HG03095 (cell line): ENCODE results near the gene ROBO2.

Experiments
- ATAC-seq: cut with Tn5 transposase; IDR thresholded peaks from one replicate; pipeline ENCODE4 v1.9.1; 2021; ENCODE audit warnings: moderate library complexity; ENCODE audit not compliant: unreplicated experiment

The ROBO2 gene

DNA sequence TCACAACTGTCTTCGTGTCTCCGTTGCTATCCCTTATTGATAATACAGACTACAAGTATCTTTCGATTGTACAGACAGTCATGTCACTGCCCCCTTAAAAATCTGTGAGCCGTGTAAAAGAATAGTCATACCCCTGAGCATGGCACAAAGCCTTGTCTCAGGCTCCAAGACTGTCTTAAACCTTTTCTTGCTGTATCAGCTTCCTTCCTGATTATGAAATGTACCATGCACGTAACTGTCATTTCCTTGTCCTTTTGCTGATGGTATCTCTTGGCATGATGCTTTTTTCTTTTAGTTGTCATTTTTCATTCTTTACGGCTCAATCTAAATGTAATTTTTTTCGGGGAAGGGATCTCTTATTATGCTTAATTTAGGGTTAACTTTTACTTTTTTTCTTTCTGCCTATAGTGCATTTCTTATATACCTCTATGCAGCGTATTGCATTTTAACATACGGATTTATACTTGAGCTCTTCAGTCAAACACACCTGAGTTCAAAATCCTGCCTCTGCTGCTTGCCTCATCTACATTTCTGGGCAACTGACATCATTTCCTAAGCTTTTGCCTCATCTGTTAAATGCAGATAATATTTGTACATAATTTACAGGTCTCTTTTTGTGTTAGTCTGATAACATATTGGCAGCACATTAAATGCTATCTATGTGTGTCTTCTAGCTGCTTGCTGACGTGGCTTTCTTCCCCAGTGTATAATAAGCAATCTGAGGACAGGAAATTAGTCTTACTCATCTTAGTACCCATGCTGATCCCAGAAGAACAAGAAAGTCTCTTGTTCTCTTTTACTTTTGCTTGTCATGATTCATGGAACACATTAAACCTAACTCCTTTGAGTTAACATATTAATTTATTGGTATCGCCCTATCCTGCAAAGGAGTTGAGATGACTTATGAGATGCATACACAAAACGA lies 57.3 kb downstream of the ROBO2 start:
- ATAC-seq, result no peak

DNA sequence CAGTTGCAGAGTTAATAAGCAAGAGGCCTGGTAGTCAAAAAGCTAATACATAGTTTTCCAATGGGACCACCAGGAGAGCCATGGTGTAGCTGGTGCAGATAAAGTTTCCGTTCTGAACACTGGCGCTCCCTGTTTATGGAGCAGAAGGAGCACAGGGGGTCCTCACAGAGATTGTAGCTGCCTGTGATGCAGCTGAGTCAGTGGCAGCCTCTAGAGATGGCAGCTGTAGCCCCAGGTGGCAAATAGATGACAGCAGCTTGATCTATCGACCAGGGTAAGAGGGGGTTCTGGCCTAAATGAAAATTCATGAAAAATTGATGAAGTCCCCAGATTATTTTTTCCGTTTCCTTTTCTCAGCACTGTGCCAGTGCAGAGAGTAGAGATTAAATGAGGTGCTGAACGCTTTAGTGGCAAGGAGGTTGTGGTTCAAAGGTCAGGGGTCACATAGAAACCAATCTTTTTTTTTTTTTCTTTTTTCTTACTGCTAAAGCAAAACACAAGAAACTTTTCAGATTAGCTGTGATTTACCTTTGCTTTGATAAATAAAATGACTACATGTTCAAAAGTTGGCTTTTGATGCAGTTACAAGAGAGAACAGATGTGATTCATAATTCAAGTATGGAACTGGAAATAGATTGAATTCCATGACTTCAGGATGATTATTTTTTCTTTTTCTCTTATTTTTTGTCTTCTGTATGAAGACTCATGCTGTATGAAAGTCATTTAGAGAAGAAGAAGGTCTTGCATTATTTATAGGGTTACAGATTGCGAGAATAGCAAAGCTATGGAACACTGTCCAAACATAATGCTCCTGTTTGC lies 63.3 kb downstream of the ROBO2 start:
- no peak for ATAC-seq

DNA sequence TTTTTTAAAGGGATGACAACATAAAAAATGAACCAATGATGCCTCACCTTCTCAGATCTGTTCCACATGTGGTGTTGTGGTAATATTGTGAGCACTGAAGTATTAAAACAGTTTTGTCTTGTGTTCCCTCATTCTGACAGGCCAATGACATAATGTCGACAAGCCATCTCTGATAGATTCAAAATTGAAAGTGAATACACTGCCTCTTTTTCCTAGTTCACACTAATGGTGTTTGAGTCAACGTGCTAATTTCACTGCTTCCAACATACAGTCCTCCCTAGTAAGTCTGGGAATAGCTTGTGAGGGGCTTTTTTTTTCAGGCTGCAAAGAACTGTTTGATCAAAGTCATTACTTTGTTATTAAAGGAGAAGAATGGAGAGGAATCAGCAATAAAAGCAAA lies 82.8 kb downstream of the ROBO2 start:
- ATAC-seq, result no peak

DNA sequence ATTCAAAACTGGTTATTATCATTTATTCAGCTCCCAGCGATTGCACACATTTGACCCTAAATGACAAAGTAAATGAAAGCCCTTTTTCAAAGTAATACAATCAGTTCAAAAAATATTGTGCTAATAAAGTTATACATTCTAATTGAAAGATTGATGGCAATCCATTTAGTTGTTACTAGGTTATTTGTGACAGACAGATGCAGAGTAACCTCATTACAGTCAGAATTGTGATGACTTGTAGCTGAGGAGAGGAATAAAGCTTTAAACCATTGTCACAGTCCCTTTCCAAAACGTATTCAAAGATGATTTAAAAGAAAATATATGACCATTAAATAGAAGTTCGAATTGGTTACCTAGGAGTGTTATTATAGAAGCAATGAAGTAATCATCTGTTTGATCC lies 86.1 kb downstream of the ROBO2 start:
- no peak for ATAC-seq

DNA sequence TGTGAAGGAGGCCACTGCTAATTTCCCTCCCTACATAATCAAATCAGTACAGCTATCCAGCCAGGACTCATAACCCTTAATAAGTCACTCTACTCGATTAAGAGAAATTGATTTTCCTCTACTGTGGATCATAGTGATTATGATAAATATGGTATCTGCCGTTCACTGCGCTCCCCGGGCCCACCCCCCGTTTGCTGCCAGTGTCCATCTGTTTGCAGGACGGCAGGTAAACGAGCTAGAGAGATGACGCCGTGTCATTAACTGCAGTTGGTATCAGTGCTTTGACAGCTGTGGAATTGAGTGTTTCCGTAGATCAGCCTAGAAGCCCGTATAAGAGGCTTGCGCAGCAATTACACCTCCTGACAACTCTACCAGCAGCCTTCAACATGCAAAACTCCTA lies 94.9 kb downstream of the ROBO2 start:
- ATAC-seq, result no peak

DNA sequence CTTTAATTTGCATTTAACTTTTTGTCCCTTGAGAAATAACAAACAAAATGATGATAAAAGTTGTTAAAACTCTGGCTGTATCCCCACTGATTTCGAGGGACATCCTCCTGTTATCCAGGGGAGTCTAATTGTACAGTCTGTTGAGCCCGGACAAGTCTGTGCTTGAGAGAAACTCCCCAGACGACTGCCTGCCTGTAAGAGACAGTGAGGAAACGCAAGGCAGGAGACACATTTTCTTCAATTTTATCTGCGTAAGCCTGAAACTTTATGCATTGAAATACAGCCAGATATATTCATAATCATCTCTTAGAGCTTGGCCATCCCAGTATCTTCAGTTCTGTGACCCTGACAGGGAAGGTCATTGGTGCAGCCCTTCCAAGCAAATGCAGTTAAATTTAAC lies 97.7 kb downstream of the ROBO2 start:
- no peak for ATAC-seq

DNA sequence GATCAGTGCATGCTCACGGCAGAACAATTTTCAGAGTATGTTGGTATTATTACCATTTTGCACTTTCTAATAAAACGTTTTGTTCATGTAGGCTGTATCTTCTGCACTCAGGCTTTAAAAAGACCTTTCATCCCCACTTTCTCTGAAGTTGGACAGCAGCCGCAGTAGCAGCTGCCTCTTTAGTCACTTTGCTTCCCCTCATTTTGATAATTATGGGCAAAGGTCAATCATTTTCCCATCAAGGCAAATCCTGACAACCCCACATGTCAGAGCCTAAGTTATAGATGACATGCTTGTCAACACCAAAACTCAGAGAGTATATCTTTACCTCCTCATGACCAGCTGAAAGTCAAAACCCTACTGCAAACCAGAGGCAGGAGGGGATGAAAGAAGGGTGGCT lies 99.7 kb downstream of the ROBO2 start:
- no peak for ATAC-seq

DNA sequence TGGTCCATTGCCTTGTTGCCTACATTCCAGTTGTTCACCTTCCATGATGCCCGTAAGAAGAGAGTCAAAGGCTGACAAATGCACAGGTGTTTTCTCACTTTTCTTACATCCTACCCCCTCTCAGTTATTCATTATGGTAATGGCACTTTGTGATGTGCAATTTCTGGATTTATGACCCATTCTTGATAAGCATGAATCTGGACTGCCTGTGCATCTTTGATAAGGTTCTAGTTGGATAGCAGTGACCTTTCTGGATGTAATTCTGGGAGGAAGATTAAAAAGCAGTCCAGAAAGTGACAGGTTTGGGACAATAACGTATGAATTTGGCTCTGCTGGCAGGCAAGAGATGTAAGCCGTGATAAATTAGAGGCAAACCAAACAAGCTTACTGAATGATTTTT lies 101.5 kb downstream of the ROBO2 start:
- ATAC-seq, result no peak

DNA sequence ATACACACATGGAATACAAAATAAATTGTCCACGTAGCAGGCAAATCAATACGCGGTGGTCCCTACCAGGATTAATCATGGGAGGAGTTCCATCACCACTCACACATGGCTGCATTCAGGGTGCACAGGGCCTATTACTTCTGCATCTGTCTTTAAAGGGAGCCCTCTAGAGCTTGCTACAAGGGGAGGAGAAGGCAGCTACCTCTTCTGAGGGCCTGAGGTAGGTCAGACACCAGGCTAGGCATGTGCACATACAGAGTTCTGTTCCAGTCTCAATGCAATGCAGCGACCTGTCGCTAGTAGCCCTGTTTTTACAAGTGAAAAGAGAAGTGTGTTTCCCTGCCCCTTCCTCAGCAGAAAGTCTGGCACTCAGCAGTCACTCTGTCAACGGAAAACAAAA lies 102.7 kb downstream of the ROBO2 start:
- ATAC-seq, result no peak

DNA sequence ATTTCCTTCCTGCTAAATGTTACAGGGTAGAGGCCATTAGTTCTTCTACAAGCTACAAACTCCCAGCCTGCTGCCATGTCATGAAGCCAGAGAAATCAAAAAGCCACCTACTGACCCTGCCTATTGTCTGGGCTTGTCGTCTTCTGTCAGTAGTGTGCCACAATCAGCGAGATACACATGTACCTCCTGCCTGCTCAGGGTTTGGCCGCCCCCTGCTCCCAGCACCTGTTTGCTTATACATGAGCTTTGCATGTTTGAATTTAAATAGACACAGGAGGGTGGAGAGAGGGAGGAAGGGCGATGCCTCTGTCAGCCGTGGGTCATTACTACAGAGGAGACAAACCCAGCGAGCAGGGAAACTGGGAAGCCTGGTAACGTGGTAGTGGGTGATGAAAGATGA lies 106.1 kb downstream of the ROBO2 start:
- no peak for ATAC-seq

DNA sequence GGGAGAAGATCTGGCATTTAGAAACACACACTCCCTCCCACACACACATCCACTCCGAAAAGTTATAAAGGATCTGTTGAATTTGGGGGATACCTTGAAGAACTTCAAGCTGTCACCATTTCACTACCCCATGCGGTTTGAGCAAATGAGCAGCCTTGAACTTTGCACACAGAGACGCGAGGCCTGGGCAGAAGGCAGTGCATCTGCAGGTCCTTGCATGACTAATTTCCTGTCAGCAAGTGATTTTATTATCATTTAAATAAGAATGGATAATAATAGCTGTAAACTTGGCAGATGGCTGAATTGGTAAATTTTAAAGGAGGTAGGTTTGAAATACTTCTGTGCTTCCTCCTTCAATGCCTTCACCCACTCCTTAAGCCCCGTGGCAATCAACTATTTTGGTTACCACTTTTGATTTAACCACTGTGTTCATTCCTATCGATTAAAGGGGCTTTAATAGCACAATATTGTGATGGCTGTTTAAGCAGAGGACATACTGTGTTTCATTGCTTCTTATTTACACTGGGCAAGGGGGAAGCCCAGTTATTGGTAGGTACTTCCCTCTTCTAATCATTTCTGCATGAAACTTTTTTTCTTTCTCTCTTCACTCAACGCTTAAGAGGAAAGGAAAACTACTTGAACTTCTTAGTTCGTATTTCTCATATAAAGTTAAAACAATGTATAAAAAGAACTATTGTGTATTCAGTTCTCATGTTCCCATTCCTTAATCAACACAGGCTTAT lies 108.1 kb downstream of the ROBO2 start:
- ATAC-seq, result no peak

DNA sequence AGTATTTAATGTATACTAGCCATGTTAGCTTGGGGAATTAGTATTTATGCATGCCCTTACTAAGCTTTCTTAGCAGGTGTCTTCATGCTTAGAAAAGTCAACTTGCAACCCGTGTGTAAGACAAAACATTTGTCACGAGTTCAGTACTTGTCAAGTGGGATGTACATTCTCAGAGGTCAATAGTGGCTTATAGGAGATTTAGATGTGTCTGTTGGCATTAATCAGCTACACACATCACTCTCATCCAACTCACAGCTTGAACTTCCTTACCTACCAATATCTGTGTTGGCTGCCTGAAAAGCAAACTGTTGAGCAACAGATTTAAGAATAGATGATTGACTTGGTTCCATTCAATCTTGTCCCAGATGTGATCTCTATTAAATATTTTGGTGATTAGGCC lies 109.5 kb downstream of the ROBO2 start:
- ATAC-seq, result no peak

DNA sequence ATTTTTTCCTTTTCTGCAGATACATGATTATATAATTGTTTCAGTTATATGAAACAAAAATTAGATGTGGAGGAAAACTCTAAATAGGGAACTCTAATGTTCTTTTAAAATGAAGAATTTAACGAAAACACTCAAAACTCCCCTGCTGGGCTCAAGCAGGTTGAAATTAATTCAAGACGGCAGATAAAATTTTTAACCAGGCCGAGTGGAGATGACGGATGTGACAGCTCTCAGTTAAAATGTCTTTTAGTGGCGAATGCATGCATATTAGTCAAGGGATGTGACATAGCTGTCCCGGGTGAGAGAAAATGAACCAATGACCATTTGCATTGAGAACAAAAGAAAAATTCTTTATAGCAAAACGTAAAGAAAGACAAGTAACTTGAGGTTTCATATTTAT lies 110.1 kb downstream of the ROBO2 start:
- ATAC-seq, result no peak

DNA sequence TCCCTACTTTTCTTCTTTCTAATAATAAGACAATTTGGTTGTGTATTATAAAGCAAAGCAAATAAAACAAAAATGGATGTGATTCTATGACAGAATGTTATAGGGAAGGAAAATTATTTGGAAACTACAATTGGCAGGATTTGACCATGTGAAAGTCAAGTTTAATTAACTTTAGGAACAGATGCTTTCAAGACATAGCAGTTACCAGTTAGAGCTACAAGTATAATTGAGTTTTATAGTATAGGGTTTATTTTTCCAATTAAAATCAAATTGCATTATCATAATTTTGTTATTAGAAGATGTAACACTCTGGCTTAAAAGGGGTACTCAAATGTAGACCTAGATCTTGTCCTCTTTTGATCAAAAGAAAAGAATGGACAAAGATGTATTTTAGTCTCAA lies 110.9 kb downstream of the ROBO2 start:
- no peak for ATAC-seq

DNA sequence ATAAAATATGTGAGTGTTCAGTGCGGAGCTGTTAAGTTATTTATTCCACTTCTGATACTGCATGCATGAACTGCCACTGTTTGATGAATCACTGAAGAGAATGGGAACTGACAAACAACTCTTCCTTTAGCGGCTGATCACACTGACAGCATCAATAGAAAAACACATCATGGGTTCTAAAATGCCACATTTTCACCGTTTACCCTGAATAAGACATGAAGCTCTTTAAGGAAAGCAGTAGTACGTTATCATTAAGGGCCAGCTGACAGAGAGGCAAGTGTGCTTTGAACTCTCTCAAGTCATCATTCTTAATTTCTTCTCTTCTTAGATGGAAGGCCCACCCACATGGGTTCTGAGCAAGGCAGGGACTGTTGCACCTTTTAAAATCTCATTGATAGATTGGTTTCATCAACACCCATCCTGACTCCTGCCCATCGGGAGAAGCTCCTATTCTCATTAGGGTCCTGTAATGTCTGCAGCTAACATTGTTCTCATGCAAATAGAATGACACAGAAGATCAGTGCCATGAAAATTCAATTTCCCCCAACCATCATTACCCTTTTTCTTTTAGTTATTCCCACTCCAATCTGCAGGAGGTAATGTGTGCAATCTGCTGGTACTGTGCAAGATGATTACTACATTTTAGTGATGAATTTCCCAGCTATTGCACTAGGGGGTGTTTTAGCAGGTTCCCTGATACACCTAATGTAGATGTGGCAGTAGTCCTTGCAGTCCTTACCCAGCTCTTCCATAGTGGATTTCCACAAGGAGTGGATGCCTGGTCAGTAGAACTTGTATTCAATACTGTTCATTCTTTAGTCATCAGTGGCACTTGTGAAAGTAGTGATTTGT lies 119.1 kb downstream of the ROBO2 start:
- no peak for ATAC-seq

DNA sequence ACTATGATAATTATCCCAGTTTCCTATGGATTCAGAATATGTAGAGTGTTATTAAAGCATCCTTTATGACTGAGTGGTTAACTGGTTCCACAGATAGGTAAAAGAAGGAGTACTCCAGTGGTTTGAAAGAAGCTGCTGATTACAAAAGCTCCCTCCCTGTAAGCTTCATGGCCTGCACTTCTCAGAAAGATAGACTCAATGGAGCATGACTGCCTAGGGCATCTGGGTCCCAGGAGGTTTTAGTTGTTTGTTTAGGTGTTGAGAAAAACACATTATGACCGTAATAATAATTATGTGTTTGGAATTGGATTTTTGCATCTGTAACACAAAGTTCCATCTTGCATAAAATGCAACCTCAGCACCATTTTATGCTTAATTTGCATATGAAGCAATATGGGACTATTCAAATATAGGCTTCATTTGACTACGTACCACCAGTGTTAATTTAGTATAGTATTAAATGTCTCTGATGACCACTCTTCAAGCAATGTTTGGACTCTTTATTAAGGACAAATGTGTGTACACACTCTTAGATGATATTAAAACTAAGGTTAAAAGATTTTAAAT lies 121.1 kb downstream of the ROBO2 start:
- ATAC-seq, result no peak

DNA sequence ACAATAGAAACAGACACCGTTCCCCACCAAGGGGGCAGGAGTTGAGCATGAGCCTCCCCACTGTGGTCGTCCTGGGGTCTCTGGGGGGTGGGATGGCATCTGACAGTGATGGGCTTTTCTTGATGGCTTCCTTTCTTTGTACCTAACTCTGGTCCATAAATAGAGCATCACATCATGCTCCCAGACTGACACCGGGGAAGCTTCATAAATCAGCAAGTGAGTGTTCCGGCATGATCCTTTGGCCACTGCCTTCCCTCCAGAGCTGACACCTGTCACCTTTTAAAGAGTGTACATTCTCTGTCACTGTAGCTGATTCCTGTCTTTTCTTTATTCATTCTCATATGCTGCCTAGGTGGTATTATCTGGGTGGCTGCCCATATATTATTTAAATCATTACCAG lies 129.9 kb downstream of the ROBO2 start:
- ATAC-seq, result no peak

DNA sequence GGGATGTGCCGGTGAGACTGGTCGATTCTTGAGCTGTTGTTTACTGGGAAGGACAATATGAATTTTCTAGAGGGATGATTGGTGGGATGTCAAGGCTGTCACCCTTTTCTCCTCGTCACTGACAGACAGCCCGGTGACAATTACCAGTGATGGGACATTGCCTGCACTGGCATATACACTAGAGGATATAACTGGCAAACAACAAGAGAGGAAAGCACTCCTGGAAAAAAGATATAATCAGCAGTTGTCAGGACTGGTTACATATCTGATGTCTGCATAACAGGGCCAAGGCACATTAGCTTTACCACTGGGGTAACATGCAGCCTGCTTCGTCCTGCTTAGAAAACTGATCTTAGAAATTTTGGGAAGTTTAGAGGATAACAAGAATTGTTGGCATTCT lies 131.1 kb downstream of the ROBO2 start:
- ATAC-seq, result no peak

DNA sequence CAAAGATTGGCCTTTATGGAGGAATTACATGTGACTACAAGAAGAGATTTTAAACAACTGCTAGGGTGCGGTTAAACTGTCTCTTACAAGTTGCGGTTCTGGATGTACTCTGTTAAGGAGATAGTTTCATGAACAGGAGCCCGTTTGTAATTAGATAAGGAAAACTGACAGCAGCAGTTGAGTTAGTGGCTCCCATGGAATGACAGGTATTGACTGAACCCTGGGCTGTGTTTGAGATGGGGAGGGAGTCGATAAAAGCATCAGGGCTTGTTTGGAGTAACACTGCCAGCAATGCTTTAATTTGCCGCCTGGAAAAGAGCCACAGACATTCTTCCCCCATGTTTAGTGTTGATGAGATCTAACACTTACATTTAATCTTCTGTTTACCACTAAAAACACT lies 139.9 kb downstream of the ROBO2 start:
- ATAC-seq, result no peak

DNA sequence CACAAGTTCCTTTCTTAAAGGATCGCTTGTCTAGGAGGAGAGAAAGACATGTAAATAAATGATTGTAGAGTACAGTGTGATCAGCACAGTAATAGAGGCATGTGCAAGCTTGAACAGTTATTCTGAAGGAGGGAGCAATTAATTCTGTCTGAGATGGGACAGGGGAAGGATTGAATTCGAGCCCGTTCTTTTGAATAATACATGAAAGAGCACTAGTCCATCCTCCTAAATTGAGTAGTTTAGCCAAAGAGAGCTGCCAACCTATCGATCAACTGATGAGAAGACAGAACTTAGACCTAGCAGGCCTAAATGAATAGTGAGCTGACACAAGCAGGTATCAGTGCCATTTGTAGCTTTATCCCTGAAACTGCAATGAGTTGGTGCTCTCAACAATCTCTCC lies 142.4 kb downstream of the ROBO2 start:
- ATAC-seq, result no peak
